Measurements from ENCODE around the gene GPR155.

The GPR155 gene, protein sequence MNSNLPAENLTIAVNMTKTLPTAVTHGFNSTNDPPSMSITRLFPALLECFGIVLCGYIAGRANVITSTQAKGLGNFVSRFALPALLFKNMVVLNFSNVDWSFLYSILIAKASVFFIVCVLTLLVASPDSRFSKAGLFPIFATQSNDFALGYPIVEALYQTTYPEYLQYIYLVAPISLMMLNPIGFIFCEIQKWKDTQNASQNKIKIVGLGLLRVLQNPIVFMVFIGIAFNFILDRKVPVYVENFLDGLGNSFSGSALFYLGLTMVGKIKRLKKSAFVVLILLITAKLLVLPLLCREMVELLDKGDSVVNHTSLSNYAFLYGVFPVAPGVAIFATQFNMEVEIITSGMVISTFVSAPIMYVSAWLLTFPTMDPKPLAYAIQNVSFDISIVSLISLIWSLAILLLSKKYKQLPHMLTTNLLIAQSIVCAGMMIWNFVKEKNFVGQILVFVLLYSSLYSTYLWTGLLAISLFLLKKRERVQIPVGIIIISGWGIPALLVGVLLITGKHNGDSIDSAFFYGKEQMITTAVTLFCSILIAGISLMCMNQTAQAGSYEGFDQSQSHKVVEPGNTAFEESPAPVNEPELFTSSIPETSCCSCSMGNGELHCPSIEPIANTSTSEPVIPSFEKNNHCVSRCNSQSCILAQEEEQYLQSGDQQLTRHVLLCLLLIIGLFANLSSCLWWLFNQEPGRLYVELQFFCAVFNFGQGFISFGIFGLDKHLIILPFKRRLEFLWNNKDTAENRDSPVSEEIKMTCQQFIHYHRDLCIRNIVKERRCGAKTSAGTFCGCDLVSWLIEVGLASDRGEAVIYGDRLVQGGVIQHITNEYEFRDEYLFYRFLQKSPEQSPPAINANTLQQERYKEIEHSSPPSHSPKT

DNA sequence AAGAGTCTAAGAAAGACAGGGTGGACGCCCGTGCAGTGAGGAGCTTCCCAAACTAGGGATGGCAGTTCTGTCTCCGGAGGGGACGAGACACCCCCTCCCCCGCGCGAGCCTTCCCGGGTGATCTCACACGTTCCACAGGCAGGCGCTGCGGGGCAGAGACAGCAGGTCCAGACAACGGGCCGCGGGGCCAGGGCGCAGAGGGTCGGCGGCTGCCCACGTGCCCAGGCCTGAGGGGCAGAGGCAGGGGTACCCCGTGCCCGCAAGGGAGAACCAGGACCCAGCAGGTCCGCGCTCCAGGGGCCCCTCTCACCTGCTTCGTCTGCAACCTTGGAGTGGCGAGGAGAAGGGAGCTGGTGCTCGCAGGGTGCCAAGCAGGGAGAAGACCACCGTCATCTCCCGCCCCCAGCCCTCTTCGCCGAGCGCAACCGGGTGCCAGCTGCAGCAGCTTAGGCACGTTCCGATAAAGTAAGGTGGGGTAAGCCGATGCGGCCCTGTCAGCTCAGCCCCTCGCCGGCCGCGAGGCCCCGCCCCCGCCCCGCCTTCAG, at the start of gene GPR155:
TSS of gene GPR155 (minus strand) at position 467 of the 545 bp plus-strand sequence. CDS start 5,073 bp downstream, outside the sequence.
- DNase-seq, result no peak

DNA sequence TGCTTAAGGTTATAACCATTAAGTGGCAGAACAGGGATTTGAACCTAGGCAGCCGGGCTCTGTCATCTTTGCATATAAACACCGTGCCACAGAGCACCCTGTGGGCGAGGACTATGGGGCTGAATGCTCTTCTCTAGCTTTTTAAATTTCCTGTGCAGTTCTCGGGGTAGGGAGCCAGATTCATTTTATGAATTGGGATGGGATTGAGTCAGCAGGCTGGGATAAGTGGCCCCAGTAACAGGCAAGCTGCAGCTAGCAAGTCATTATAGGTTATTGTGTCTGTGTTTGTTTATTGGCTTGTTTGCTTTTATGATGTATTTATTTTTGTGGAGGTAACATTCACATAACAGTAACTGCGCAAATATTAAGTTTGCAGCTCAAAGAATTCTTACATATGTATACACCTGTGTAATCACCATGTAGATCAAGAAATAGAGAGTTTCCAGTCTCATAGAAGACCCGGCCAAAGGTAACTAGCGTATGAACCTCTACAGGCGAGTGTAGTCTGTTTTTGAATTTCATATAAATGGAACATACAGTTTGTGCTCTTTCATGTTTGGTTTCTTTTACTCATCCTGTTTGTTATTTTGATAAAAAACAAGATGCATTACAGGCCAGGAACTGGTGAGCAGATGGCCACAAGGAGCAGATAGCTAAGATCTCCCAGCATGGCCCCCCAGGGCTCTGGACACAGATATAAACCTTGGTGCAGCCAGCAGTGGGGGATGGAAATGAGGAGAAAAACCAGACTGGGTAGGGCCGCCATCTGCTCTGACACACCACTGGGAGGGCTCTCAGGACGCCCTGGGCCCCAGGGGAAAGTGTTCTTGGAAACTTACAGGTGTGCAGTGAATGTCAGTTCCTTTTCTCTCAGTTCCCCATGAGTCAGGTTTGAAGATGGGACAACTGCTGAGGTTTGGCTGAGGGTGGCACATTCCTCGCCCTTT, 49.2 kb upstream of the GPR155 start:
- no peak for DNase-seq

DNA sequence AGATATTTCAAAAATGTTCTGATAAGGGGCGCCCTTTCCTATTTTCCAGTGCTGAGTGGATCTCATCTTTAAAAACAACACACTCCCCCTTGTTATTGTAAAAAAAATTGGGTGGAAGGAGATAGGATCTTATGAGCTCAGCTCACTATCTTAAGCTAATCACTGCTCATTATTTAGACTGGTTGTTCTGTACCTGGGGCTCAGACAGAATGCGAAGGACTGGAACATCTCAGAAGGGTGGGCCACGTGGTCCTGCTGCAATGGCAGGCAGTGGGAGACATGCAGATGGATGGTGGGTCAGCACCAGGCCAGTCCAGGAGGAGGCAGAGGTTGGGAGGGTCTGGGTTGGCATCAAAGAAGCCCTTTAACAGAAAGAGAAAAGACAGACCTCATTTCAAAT, 48.3 kb upstream of the GPR155 start:
- DNase-seq, result no peak

DNA sequence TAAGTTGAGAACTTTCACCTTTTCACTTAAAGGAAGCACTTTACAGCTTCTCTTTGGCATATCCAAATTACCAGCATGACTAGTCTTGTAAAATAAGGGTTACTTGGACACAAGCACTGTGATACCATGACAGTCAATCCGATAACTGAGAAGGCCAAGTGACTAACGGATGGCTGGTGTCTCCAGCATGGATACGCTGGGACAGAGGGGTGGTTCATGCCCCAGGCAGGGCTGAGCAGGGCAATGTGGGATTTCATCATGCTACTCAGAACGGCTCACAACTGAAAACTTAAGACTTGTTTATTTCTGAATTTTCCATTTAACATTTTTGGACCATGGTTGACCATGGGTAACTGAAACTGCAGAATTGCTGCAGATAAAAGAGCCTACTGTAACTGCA, 43.1 kb upstream of the GPR155 start:
- no peak for DNase-seq

DNA sequence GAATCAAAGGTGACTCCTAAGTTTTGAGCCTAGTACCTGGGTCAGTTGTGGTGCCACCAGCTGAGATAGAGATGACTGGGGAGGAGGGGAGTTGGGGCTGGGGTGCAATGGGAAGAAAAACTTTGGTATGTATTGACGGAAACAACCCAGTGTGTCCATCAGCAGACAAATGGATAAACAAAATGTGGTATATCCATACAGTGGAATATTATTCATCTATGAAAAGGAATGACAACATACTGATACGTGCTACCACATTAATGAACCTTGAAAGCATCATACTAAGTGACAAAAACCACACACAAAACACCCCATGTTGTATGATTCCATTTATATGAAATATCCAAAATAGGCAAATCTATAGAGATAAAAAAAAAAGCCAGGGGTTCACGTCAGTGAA, 41.1 kb upstream of the GPR155 start:
- no peak for DNase-seq

DNA sequence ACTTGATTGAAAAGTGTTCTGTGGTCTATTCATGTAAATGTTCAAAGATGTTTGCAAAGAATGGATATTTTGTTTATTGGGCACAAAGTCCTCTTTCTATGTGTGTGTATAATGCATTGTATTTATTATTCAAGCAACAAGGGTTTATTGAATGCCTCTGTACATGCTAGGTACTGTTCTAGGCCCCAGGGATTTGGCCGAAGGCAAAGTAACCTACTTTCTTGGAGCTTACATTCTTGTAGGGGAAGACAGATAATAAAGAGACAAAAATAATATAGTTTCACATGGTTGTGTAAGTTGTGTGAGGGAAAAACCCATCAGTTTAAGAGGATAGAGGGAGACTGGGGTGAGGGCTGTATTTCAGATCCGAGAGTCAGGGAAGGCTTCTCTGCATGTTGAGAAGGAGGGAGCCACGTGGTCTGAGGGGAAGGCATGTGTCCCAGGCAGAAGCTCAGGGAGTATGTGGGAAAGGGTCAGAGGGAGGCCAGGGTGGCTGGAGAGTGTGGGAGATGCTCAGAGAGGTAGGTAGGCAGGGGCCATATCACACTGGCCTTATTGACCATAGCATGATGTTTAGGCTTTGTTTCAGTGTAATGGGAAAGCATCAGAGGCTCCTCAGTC, 40.4 kb upstream of the GPR155 start:
- DNase-seq, result no peak

DNA sequence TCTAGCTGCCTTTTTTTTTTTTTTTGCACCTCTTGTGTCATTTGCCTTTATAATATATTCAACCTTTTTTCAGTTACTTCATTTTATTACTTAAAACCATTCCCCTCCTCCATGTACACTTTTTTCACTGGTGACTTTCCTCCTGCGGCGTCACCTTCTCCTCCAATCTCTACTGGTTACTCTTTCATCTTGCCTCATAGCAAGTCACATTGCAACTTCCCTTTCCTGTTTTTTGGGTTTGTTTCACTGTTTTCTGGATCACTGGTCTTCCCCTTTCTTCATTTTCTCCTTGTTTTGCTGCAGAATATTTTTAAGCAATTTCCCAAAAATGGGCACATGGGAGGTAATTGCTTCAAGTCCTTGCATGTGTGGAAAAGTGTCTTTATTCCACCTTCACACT, 37.7 kb upstream of the GPR155 start:
- no peak for DNase-seq

DNA sequence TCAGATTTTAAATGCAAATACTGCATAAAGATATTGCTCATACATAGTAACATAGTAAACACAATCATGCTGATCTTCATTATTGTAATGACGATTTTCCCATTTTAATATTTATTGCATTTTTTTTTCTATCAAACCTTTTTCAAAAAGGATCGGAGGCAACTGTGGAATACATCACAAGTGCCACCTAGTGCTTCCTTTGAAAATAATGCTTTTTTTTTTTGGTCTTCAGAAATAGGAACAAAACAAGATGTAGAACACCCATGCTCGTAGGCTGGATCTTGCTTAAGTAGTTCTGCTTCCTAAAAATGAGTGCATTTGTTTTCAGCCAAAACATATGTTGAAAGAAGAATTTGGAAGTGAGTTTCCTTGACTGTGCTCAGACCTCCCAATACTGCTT, 35.7 kb upstream of the GPR155 start:
- DNase-seq, result no peak

DNA sequence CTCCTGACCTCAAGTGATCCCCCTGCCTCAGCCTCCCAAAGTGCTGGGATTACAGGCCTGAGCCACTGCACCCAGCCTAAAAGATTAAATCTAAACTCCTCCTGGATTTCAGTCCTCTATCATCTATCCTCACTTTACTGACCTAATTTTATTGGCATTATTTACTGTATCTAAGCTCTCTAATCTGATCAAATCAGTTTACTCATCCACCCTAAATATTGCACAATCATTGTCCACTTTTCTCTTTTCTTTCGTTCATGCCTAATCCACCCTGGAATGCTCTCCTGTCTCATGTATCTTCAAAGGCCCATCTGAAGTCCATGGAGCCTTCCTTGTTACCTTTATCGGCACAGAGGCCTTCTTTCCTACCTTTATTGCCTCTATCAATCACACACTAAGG, 31.6 kb upstream of the GPR155 start:
- DNase-seq, result no peak

DNA sequence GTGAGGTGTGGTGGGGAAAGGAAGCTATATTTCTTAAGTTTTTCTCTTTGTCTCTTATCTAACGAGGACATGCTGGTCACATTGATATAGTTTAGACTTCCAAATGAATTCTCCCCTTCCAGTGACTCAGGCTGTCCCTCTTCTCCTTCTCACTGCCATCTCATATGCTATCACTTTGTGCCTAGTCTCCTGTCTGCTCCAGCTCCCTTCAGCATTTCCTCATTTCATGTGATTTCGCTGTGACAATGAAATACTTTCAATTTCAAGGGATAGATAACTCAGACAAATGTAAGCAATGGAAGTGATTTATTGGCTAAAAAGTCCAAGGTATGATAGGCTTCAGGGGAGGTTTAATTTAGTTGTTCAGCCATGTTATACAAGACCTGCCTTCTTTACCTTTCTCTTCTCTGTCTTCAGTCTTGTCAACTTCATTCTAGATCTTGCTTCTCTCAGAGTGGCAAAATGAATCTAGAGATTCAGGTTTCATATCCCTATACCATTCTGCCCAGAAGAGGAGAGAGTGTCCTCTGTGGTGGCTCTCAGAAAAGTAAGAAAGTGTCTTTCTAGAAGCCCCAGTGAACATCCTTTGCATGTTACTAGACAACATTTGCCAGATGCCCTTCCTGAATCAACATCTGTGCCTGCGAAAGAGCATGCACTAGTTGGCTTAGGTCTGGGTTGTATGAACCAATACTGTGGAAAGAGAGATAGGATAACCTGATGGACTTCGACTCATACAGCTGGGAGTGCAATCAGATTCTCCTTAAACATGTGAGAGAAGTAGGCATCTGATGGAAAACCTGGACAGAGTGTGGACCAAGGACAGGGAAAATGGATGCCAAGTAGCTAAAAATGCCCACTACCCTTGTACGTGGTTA, 29.9 kb upstream of the GPR155 start:
- DNase-seq, result no peak

DNA sequence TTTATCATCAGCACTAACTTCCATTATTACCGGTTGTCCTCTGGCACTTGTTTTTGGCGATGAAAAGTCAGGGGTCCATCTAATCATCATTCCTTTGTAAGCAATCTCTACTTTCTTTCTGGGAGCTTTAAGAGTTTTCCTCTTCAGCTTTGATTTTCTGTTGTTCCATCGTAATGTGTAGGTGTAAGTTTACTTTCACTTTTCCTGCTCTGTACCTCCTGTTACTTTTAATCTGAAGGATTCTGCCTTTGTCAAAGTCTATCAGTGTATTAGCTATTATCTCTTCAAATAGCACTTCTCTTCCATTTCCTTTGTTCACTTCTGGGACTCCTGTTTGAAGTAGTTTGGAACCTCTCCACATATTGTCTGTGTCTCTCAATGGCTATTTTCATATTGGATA, 25.5 kb upstream of the GPR155 start:
- DNase-seq, result no peak

DNA sequence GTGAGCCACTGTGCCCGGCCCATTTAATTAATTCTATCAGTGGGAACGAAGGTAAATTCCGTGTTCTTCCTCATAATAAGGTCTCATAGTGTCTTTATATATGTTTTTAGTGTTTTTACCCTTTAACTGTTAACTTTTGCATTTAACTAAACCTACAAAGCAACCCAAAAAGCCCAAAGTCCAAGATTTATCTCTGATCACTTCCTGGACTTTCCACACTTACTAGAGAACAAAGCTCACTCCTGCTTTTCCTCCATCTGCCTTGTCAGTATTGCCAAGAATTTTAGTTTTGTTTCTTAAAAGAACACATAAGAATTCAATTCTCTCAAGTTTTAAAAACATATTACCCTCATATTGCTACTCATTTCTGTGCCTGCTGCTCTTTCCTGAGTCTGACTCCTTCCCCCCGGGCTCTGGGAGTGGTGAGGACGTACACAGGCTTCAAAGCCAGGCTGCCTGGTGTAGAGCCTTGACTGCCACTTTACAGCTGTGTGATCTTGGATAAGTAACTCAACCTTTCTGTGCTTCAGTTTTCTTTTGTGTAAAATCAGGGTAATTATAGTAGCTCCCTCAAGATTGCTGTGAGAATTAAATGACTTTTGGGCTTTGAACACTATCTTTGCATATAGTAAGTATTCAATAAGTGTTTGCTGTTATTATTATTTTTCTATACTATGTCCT, 24.9 kb upstream of the GPR155 start:
- DNase-seq, result no peak

DNA sequence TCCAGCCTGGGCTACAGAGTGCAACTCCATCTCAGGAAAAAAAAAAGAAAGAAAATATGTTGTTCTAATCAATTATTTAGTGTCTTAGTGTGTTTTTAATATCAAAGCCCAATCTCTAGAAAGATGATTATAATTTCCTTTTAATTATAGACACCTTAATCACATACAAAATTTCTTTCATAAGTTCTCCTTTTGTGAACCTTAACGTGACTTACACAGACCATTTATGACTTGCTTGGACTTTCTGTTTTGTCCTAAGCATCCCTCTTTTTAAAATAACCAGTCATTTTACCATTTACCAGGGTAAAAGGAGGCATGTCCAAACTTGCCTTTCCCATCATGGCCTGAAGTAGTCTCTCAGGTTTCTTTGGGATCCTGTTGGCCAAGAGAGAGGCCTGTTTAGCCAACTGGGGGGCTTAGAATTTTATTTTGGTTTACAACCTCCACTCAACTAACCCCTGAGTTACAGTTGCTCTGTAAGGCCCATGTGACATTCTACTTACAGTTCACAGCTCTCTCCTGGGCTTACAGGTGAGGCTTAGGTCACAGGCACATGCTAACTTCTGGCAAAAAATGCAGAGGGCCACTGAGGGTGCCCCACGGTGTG, 23.9 kb upstream of the GPR155 start:
- DNase-seq, result no peak

DNA sequence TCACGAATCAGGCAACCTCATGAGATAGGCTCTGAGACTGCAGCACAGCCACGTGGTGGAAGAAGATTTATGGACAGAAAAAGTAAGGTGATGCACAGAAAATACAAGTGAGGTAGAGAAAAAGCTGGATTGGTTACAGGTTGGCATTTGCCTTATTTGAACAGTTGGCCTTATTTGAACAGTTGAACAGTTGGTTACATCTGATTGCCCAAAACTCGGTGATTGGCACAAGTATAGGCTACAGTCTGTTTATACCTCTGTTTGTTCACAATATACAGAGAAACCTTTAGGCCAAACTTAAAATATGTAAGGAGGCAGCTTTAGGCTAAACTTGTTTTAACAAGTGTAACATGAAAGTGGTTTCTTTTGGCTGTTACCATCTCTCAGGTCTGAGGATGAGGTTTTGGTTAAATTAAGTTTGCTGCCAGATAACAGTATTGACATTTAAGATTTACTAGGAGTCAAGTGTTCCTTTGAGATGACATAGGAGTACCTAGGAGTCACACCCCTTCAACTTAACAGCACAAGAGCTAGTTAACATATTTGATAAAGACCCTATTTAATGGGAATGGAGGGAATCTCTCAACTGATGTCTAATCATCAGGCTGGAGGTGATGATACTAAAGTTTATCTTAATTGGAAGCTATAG, 16.5 kb upstream of the GPR155 start:
- DNase-seq, result no peak

DNA sequence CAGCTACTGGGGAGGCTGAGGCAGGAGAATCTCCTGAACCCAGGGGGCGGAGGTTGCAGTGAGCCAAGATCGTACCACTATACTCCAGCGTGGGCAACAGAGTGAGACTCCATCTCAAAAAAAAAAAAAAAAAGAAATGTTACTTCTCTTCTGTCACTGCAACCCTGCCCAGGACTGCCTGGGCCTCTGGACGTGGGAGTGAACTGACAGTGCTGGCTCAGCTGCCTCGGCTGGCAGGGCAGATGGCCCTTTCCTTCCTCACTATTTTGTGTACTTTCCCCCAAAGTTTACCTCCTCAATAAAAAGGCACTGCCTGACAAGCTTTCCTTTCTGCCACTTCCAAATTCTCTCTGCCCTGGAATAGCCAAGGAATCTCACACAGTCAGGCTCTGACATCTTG, 12.5 kb upstream of the GPR155 start:
- DNase-seq, result no peak

DNA sequence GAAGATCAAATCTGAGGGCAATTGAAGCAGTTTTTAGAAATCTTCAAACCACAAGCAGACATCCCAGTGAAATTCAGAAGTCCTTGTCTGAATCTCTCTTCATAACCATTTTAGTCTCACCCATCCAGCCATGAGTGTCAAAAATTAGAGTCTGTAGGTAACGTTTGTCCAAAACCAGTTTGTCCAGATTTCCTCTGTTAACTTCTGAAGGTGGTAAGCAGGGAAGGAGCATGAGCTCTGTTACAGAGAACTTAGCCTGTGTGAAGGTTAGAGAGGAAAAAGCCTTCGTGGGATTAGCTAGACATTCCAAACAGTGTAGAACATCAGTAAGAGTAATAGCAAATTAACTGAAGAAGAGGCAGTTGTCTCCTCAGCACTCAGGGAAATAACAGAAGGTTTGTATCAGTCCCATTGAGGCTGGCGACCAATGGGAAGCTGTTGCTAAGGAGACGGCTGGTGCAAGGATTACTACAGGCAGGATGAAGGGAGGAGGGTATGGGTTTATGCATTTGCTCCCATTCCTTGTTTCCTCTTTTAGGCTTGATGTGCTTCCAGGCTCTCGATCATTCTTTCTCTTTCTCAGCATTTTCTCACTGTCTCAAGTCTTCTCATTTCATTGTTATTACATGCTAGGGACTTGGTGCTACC, 8.7 kb upstream of the GPR155 start:
- no peak for DNase-seq

DNA sequence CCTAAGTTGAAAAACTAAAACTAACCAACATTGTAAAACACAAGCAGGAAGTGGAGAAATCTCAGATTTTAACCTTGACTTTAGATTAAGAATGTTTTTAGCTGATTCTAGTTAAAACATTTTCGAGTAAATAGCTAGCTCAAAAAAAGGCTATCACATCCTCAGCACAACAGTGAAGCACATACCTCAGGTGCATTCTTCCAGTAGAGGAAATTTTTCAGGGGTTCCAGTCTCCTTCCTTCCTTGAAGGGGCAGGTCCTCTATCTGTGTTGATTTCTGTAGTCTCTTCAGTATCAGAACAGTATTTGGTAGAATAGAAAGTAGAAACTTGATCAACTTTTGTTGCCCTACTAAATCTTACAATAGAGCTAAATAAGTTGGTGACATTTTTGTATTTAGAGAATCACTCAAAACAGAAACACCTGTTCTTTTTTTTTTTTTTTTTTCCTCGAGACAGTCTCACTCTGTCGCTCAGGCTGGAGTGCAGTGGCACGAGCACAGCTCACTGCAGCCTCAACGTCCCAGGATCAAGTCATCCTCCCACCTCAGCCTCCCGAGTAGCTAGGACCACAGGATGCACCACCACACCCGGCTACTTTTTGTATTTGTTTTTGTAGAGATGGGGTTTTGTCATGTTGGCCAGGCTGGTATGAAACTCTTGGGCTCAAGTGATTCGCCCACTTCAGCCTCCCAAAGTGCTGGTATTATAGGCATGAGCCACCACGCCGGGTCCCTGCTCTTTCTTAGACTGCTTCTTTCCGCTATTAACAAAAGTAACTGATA, 6.9 kb upstream of the GPR155 start:
- no peak for DNase-seq

DNA sequence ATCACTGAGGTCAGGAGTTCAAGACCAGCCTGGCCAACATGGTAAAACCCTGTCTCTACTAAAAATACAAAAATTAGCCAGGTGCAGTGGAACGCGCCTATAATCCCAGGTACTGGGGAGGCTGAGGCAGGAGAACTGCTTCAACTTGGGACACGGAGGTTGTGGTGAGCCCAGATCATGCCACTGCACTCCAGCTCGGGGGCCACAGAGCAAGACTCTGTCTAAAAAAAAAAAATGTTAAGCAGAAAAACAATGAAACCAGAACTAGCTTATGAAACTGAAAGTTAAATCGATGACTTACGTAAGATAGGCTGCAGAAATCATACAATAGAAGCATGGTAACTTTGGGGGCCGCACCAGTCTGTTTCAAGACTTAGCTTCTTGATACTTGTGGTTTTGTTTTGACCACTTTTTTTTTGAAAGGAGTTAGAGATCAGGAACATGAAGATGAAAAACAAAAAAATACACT, 6.2 kb upstream of the GPR155 start:
- DNase-seq, result peak; percentile 43
